ENCODE results near the gene ADAMTS18.

- TF ChIP-seq CTCF (IDR thresholded peaks at IDR 0.05) (no peak), POLR2A (IDR thresholded peaks at IDR 0.05) (no peak), EP300 (IDR thresholded peaks at IDR 0.05) (no peak)
Observed at GRCh38 chr16:77459534-77460254, 24.9 kb upstream of the ADAMTS18 start.
